Sigmoid colon (tissue), 7 donors: ENCODE results near the gene EDC4. TPM values are rescaled to one million over a fixed set of nuclear protein-coding genes. Genes with fewer than 3 reads are reported as not detected.
"Not testable (repeated sequence)": the region's sequence is repeated elsewhere in the genome, so short reads cannot be mapped to it uniquely, and the experiment has no call there.

ENCODE experiments used
- DNase-seq: peaks from one replicate; pipeline ENCODE4 v3.0.0-alpha.2; 2019
- H3K27ac ChIP-seq, 4 donors: fragments of 200-600 bp; sonication (generic); one replicate each; pipeline ENCODE4 v1.5.1; 2016 to 2019; ENCODE audit warnings: mild to moderate bottlenecking in 1 of 4
- H3K27me3 ChIP-seq, 3 donors: fragments of 200-600 bp; sonication (generic); one replicate each; pipeline ENCODE4 v1.5.1; 2019; ENCODE audit warnings: mild to moderate bottlenecking in 1 of 3
- H3K36me3 ChIP-seq, 4 donors: fragments of 200-600 bp; sonication (generic); one replicate each; pipeline ENCODE4 v1.5.1; 2016 to 2019
- H3K4me1 ChIP-seq, 4 donors: fragments of 200-600 bp; sonication (generic); one replicate each; pipeline ENCODE4 v1.5.1; 2017 to 2019
- H3K4me3 ChIP-seq, 4 donors: fragments of 200-600 bp; sonication (generic); one replicate each; pipeline ENCODE4 v1.5.1; 2017 to 2019; ENCODE audit warnings: mild to moderate bottlenecking in 2 of 4, moderate library complexity in 1 of 4
- H3K9me3 ChIP-seq, 4 donors: fragments of 200-600 bp in 3 of 4; sonication (generic) in 3 of 4; one replicate each; pipeline versions ENCODE4 v1.5.1 to v1.6.1; 2013 to 2019
- CTCF ChIP-seq, 4 experiments: fragments of 450-650 bp in 3 of 4; fragments of 200-600 bp in 1 of 4; IDR thresholded peaks; one replicate each; pipeline ENCODE4 v1.5.1; 2016 to 2019; ENCODE audit warnings: antibody characterized with exemption in 4 of 4, mild to moderate bottlenecking in 3 of 4, moderate library complexity in 2 of 4
- EP300 ChIP-seq, 4 donors: sonication (generic); formaldehyde crosslinking; IDR thresholded peaks; one replicate each; pipeline ENCODE4 v1.6.1; 2017; ENCODE audit warnings: antibody characterized with exemption in 4 of 4
- POLR2A ChIP-seq, 2 donors: fragments of 450-650 bp; IDR thresholded peaks; one replicate each; pipeline ENCODE4 v1.6.1; 2016; ENCODE audit warnings: antibody characterized with exemption in 2 of 2, mild to moderate bottlenecking in 2 of 2, moderate library complexity in 2 of 2
- POLR2AphosphoS5 ChIP-seq, 4 donors: sonication (generic); formaldehyde crosslinking; IDR thresholded peaks; one replicate each; pipeline ENCODE4 v1.6.1; 2017; ENCODE audit warnings: antibody characterized with exemption in 4 of 4
- WGBS, 2 donors: extraction: QIAGEN DNeasy Blood & Tissue Kit; methylation state at CpG; one replicate each; pipeline ENCODE4 v1.1.7; 2013; 5-methylcytosine and 5-hydroxymethylcytosine counted together
- intact Hi-C: fragments of 100-400 bp; cut with DNase I; formaldehyde crosslinking; loops from one replicate; pipeline ENCODE4 v1.15.1; 2023
- polyA plus RNA-seq, 3 donors: library from polyadenylated mRNA; stranded (reverse); fragments of 200-250 nt; gene quantifications; one replicate each; pipeline ENCODE4 v1.2.3, GENCODE V29; 2013
- total RNA-seq, 4 donors: library from RNA; depleted of rRNA; stranded (reverse); fragments of >200 nt; gene quantifications; one replicate each; pipeline ENCODE4 v1.1.0, GENCODE V29; 2016
- donor health status: healthy with polysubstance abuse.
- donor health status: Bipolar disorder and iron deficiency.
- donor health status: healthy.

Gene EDC4
- total and polyA plus RNA-seq, 7 donors: 24.5 to 48.9 (median 33.5) TPM

GRCh38 chr16:67902831-67903230 lies 30.0 kb downstream of the EDC4 start:
- Histone ChIP-seq H3K27me3 (no peaks in the 10 kb centered on the region), H3K27ac (no peak overlapping the region), H3K9me3 (no peaks in the 10 kb centered on the region), H3K36me3 (peaks cover 0 to 11% (median 0%) of the 10 kb centered on the region in 4 donors), H3K4me1 (no peaks in the 10 kb centered on the region), H3K4me3 (no peak overlapping the region)
- intact Hi-C loops: no loop called here
- no peak for DNase-seq
- WGBS, 2 donors: 83 to 88% methylated on average over 4 of the region's 4 CpGs
- TF ChIP-seq CTCF (IDR thresholded peaks at IDR 0.05): no peak
- TF ChIP-seq POLR2A (IDR thresholded peaks at IDR 0.05): no peak
- no peak for TF ChIP-seq POLR2AphosphoS5 (IDR thresholded peaks at IDR 0.05)
- no peak for TF ChIP-seq EP300 (IDR thresholded peaks at IDR 0.05)

GRCh38 chr16:67907397-67908180 lies 34.7 kb downstream of the EDC4 start:
- 92% methylated on average over 11 of the region's 11 CpGs for WGBS, 2 donors
- TF ChIP-seq CTCF (IDR thresholded peaks at IDR 0.05) (no peak), EP300 (IDR thresholded peaks at IDR 0.05) (no peak), POLR2A (IDR thresholded peaks at IDR 0.05) (no peak), POLR2AphosphoS5 (IDR thresholded peaks at IDR 0.05) (no peak)
- H3K36me3 ChIP-seq: peaks cover 0 to 47% (median 19%) of the 10 kb centered on the region in 4 donors
- no peaks in the 10 kb centered on the region for H3K9me3 ChIP-seq
- no peaks in the 10 kb centered on the region for H3K27me3 ChIP-seq
- peaks cover 0 to 4% (median 0%) of the 10 kb centered on the region in 4 donors for H3K4me1 ChIP-seq
- H3K27ac ChIP-seq: no peak overlapping the region
- no peak for DNase-seq
- no peak overlapping the region for H3K4me3 ChIP-seq
- intact Hi-C loops: no loop called here

- DNase-seq: no peak
- Histone ChIP-seq H3K36me3 (peaks cover 0 to 47% (median 20%) of the 10 kb centered on the region in 4 donors), H3K4me3 (no peak overlapping the region), H3K9me3 (no peaks in the 10 kb centered on the region), H3K27ac (no peak overlapping the region), H3K4me1 (peaks cover 0 to 4% (median 0%) of the 10 kb centered on the region in 4 donors), H3K27me3 (no peaks in the 10 kb centered on the region)
- 97% methylated on average over 36 of the region's 36 CpGs for WGBS, 2 donors
- intact Hi-C loops: no loop called here
- TF ChIP-seq CTCF (IDR thresholded peaks at IDR 0.05) (no peak), EP300 (IDR thresholded peaks at IDR 0.05) (no peak), POLR2AphosphoS5 (IDR thresholded peaks at IDR 0.05) (no peak), POLR2A (IDR thresholded peaks at IDR 0.05) (no peak)
Measured at GRCh38 chr16:67909056-67909742, 36.3 kb downstream of the EDC4 start.

- no peak overlapping the region for H3K4me3 ChIP-seq
- intact Hi-C loops: no loop called here
- peaks cover 0 to 47% (median 20%) of the 10 kb centered on the region in 4 donors for H3K36me3 ChIP-seq
- WGBS, 2 donors: 59 to 74% methylated on average over 2 of the region's 2 CpGs
- no peak for DNase-seq
- peaks cover 0 to 4% (median 0%) of the 10 kb centered on the region in 4 donors for H3K4me1 ChIP-seq
- H3K27ac ChIP-seq: no peak overlapping the region
- TF ChIP-seq POLR2A (IDR thresholded peaks at IDR 0.05): no peak
- no peak for TF ChIP-seq EP300 (IDR thresholded peaks at IDR 0.05)
- H3K27me3 ChIP-seq: no peaks in the 10 kb centered on the region
- no peaks in the 10 kb centered on the region for H3K9me3 ChIP-seq
Measured at GRCh38 chr16:67910158-67910557, 37.3 kb downstream of the EDC4 start.

- Histone ChIP-seq H3K27me3 (no peaks in the 10 kb centered on the region), H3K9me3 (no peaks in the 10 kb centered on the region), H3K36me3 (peaks cover 0 to 48% (median 9%) of the 10 kb centered on the region in 4 donors), H3K27ac (no peak overlapping the region), H3K4me1 (peaks cover 0 to 43% (median 30%) of the 10 kb centered on the region in 4 donors), H3K4me3 (no peak overlapping the region)
- no peak for TF ChIP-seq POLR2AphosphoS5 (IDR thresholded peaks at IDR 0.05)
- no peak for TF ChIP-seq CTCF (IDR thresholded peaks at IDR 0.05)
- no peak for TF ChIP-seq POLR2A (IDR thresholded peaks at IDR 0.05)
- TF ChIP-seq EP300 (IDR thresholded peaks at IDR 0.05): no peak
- DNase-seq: no peak
- intact Hi-C loops: no loop called here
- WGBS, 2 donors: 83 to 86% methylated on average over 7 of the region's 7 CpGs
Measured at GRCh38 chr16:67914758-67915495, 42.1 kb downstream of the EDC4 start.

GRCh38 chr16:67915496-67915769 lies 42.6 kb downstream of the EDC4 start:
- Histone ChIP-seq H3K4me1 (peaks cover 0 to 45% (median 33%) of the 10 kb centered on the region in 4 donors), H3K36me3 (peaks cover 0 to 43% (median 7%) of the 10 kb centered on the region in 4 donors)
- H3K27ac ChIP-seq, DNase-seq, H3K9me3 ChIP-seq, intact Hi-C loops, H3K4me3 ChIP-seq, H3K27me3 ChIP-seq: not testable (repeated sequence)
- WGBS, 2 donors: 83 to 84% methylated on average over 2 of the region's 2 CpGs
